Caki2 (cell line): Measurements from ENCODE around the gene GLI2. TPM values are rescaled to one million over a fixed set of nuclear protein-coding genes. Genes with fewer than 3 reads are reported as not detected.

ENCODE experiments used
- DNase-seq: peaks from one replicate; pipeline ENCODE4 v3.0.0-alpha.2; 2015; ENCODE audit warnings: low read depth
- in situ Hi-C: cut with HindIII; loops from 2 replicates; pipeline ENCODE4 v1.10.0; 2016; ENCODE audit warnings: low sequenced_read_pairs, low pct_unique_long_range_greater_than_20kb, mixed read lengths
- total RNA-seq: library from RNA; depleted of rRNA; stranded (reverse); fragments of >200 nt; shearing (Covaris generic); gene quantifications from 2 replicates; pipeline ENCODE4 v1.2.3, GENCODE V29; 2014; ENCODE audit warnings: low replicate concordance

Gene GLI2
- total RNA-seq, 1 experiment from 2014 or later, result 0.44 TPM

- in situ Hi-C loops, result loop anchor here (10.0 kb wide), 1 partner anchor 356 kb away; no protein-coding TSS in a partner anchor
Observed at GRCh38 chr2:120708944-120709607, 26.6 kb upstream of the GLI2 start.

GRCh38 chr2:120709608-120710041 lies 26.0 kb upstream of the GLI2 start:
- no peak for DNase-seq
- in situ Hi-C loops, result loop anchor here (10.0 kb wide), 1 partner anchor 355 kb away; no protein-coding TSS in a partner anchor

More at GRCh38 chr2:120708944-120709607, 26.6 kb upstream of the GLI2 start:
- DNase-seq, result no peak

GRCh38 chr2:120710256-120710655 lies 25.4 kb upstream of the GLI2 start:
- no peak for DNase-seq
- in situ Hi-C loops, result no loop called here

- no peak for DNase-seq
- in situ Hi-C loops, result no loop called here
Observed at GRCh38 chr2:120711694-120712093, 24.0 kb upstream of the GLI2 start.

- DNase-seq, result no peak
Observed at GRCh38 chr2:120712180-120712681, 23.4 kb upstream of the GLI2 start.

GRCh38 chr2:120715353-120715752 lies 20.3 kb upstream of the GLI2 start:
- in situ Hi-C loops, result no loop called here
- no peak for DNase-seq

More at GRCh38 chr2:120712180-120712681, 23.4 kb upstream of the GLI2 start:
- in situ Hi-C loops, result no loop called here

GRCh38 chr2:120715941-120716340 lies 19.7 kb upstream of the GLI2 start:
- no peak for DNase-seq
- in situ Hi-C loops, result no loop called here

- in situ Hi-C loops, result no loop called here
- no peak for DNase-seq
Observed at GRCh38 chr2:120716641-120717585, 18.8 kb upstream of the GLI2 start.

GRCh38 chr2:120719491-120719890 lies 16.2 kb upstream of the GLI2 start:
- in situ Hi-C loops, result no loop called here
- DNase-seq, result no peak

GRCh38 chr2:120720231-120720630 lies 15.4 kb upstream of the GLI2 start:
- in situ Hi-C loops, result no loop called here
- no peak for DNase-seq

GRCh38 chr2:120720746-120721375 lies 14.8 kb upstream of the GLI2 start:
- in situ Hi-C loops, result no loop called here

GRCh38 chr2:120722246-120722567 lies 13.5 kb upstream of the GLI2 start:
- in situ Hi-C loops, result no loop called here
- no peak for DNase-seq

More at GRCh38 chr2:120720746-120721375, 14.8 kb upstream of the GLI2 start:
- DNase-seq, result peak; percentile 82

- peak; percentile 89 for DNase-seq
- in situ Hi-C loops, result no loop called here
Observed at GRCh38 chr2:120722568-120723421, 12.9 kb upstream of the GLI2 start.

- in situ Hi-C loops, result no loop called here
Observed at GRCh38 chr2:120726245-120726644, 9.4 kb upstream of the GLI2 start.

GRCh38 chr2:120729406-120730399 lies 6.0 kb upstream of the GLI2 start:
- peak; percentile 68 for DNase-seq

More at GRCh38 chr2:120726245-120726644, 9.4 kb upstream of the GLI2 start:
- no peak for DNase-seq

GRCh38 chr2:120731175-120731574 lies 4.5 kb upstream of the GLI2 start:
- in situ Hi-C loops, result no loop called here

More at GRCh38 chr2:120729406-120730399, 6.0 kb upstream of the GLI2 start:
- in situ Hi-C loops, result no loop called here

More at GRCh38 chr2:120731175-120731574, 4.5 kb upstream of the GLI2 start:
- DNase-seq, result no peak
